Neural cell (in vitro differentiated cells): ENCODE data around the gene FBLN5.

ENCODE experiments used
- EP300 ChIP-seq: fragments of 450-650 bp; conservative IDR thresholded peaks from 2 replicates; pipeline ENCODE4 v1.6.1; 2014; ENCODE audit warnings: antibody characterized with exemption, mild to moderate bottlenecking, moderate library complexity; ENCODE audit not compliant: poor library complexity, severe bottlenecking
- EZH2 ChIP-seq: fragments of 200-600, 300-800 bp; shearing (Covaris generic), sonication (generic); IDR thresholded peaks from 2 replicates; pipeline ENCODE4 v1.6.1; 2014; ENCODE audit warnings: antibody characterized with exemption, low read length, borderline replicate concordance, mild to moderate bottlenecking; ENCODE audit not compliant: insufficient read depth, poor library complexity, severe bottlenecking
- MXI1 ChIP-seq: fragments of 450-650 bp; conservative IDR thresholded peaks from 2 replicates; pipeline ENCODE4 v1.6.1; 2014; ENCODE audit warnings: antibody characterized with exemption, mild to moderate bottlenecking; ENCODE audit not compliant: poor library complexity, severe bottlenecking
- POLR2AphosphoS5 ChIP-seq: IDR thresholded peaks from 2 replicates; pipeline ENCODE4 v1.6.1; 2012
- RAD21 ChIP-seq: fragments of 450-650 bp; conservative IDR thresholded peaks from 2 replicates; pipeline ENCODE4 v1.6.1; 2014; ENCODE audit warnings: antibody characterized with exemption, mild to moderate bottlenecking, moderate library complexity
- SMC3 ChIP-seq: fragments of 450-650 bp; conservative IDR thresholded peaks from 2 replicates; pipeline ENCODE4 v1.6.1; 2014; ENCODE audit warnings: antibody characterized with exemption, mild to moderate bottlenecking, moderate library complexity; ENCODE audit not compliant: poor library complexity
- TF ChIP-seq, protein P1 (sequence below): fragments of 450-650 bp; IDR thresholded peaks from 2 replicates; pipeline ENCODE4 v1.5.1; 2014; ENCODE audit warnings: antibody characterized with exemption, mild to moderate bottlenecking, moderate library complexity; ENCODE audit not compliant: poor library complexity, severe bottlenecking
- TF ChIP-seq, protein P2 (sequence below): IDR thresholded peaks from 2 replicates; pipeline ENCODE4 v1.6.1; 2012; ENCODE audit warnings: borderline replicate concordance

DNA sequence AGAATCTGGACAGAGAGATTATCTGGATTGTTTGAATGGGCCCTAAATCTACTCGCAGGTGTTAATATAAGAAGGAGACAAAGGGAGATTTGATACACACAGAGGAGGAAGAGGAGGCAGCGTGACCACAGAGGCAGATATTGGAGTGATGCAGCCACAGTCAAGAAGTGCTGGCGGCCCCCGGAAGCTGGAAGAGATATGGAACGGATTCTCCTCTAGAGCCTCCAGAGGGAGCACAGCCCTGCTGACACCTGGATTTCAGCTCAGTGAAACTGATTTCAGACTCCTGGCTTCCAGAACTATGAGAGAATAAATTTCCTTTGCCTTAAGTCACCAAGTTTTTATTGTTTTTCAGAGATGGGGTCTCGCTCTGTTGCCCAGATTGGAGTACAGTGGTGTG, 71.0 kb downstream of the FBLN5 start:
- no peak for TF ChIP-seq POLR2AphosphoS5
- TF ChIP-seq, protein P1, sequence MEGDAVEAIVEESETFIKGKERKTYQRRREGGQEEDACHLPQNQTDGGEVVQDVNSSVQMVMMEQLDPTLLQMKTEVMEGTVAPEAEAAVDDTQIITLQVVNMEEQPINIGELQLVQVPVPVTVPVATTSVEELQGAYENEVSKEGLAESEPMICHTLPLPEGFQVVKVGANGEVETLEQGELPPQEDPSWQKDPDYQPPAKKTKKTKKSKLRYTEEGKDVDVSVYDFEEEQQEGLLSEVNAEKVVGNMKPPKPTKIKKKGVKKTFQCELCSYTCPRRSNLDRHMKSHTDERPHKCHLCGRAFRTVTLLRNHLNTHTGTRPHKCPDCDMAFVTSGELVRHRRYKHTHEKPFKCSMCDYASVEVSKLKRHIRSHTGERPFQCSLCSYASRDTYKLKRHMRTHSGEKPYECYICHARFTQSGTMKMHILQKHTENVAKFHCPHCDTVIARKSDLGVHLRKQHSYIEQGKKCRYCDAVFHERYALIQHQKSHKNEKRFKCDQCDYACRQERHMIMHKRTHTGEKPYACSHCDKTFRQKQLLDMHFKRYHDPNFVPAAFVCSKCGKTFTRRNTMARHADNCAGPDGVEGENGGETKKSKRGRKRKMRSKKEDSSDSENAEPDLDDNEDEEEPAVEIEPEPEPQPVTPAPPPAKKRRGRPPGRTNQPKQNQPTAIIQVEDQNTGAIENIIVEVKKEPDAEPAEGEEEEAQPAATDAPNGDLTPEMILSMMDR: no peak
- no peak for TF ChIP-seq RAD21
- TF ChIP-seq, protein P2, sequence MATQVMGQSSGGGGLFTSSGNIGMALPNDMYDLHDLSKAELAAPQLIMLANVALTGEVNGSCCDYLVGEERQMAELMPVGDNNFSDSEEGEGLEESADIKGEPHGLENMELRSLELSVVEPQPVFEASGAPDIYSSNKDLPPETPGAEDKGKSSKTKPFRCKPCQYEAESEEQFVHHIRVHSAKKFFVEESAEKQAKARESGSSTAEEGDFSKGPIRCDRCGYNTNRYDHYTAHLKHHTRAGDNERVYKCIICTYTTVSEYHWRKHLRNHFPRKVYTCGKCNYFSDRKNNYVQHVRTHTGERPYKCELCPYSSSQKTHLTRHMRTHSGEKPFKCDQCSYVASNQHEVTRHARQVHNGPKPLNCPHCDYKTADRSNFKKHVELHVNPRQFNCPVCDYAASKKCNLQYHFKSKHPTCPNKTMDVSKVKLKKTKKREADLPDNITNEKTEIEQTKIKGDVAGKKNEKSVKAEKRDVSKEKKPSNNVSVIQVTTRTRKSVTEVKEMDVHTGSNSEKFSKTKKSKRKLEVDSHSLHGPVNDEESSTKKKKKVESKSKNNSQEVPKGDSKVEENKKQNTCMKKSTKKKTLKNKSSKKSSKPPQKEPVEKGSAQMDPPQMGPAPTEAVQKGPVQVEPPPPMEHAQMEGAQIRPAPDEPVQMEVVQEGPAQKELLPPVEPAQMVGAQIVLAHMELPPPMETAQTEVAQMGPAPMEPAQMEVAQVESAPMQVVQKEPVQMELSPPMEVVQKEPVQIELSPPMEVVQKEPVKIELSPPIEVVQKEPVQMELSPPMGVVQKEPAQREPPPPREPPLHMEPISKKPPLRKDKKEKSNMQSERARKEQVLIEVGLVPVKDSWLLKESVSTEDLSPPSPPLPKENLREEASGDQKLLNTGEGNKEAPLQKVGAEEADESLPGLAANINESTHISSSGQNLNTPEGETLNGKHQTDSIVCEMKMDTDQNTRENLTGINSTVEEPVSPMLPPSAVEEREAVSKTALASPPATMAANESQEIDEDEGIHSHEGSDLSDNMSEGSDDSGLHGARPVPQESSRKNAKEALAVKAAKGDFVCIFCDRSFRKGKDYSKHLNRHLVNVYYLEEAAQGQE: no peak
- TF ChIP-seq EZH2: no peak
- TF ChIP-seq EP300: no peak
- TF ChIP-seq MXI1: no peak
- no peak for TF ChIP-seq SMC3
